Activated T-cell treated with anti-CD3 and anti-CD28 coated beads for 4 hours (primary cell): ENCODE measurements around the gene MRPL36.
"Not testable (repeated sequence)": the region's sequence is repeated elsewhere in the genome, so short reads cannot be mapped to it uniquely, and the experiment has no call there.

Experiments
- DNase-seq: peaks from one replicate; pipeline ENCODE4 v3.0.0-alpha.2; 2020

MRPL36 gene

GRCh38 chr5:1831677-1832313, 32.2 kb upstream of the MRPL36 start:
- DNase-seq = no peak

GRCh38 chr5:1831257-1831656, 31.6 kb upstream of the MRPL36 start:
- DNase-seq = no peak

- no peak for DNase-seq
These were observed 31.1 kb upstream of the MRPL36 start for GRCh38 chr5:1830571-1831228.

GRCh38 chr5:1827886-1828397, 28.3 kb upstream of the MRPL36 start:
- no peak for DNase-seq

GRCh38 chr5:1827025-1827885, 27.6 kb upstream of the MRPL36 start:
- DNase-seq = no peak

- DNase-seq = no peak
These were observed 26.8 kb upstream of the MRPL36 start for GRCh38 chr5:1826235-1826980.

GRCh38 chr5:1824903-1825841, 25.5 kb upstream of the MRPL36 start:
- no peak for DNase-seq

- no peak for DNase-seq
These were observed 24.6 kb upstream of the MRPL36 start for GRCh38 chr5:1824109-1824821.

GRCh38 chr5:1823381-1824034, 23.9 kb upstream of the MRPL36 start:
- DNase-seq = no peak

GRCh38 chr5:1821862-1822261, 22.2 kb upstream of the MRPL36 start:
- DNase-seq = no peak

- DNase-seq = no peak
These were observed 21.3 kb upstream of the MRPL36 start for GRCh38 chr5:1820926-1821325.

GRCh38 chr5:1820381-1820780, 20.7 kb upstream of the MRPL36 start:
- DNase-seq = no peak

GRCh38 chr5:1819458-1819857, 19.8 kb upstream of the MRPL36 start:
- no peak for DNase-seq

- no peak for DNase-seq
These were observed 19.1 kb upstream of the MRPL36 start for GRCh38 chr5:1818784-1819183.

GRCh38 chr5:1817261-1818043, 17.8 kb upstream of the MRPL36 start:
- no peak for DNase-seq

GRCh38 chr5:1816495-1817089, 17.0 kb upstream of the MRPL36 start:
- DNase-seq = not testable (repeated sequence)

- no peak for DNase-seq
These were observed 16.2 kb upstream of the MRPL36 start for GRCh38 chr5:1815881-1816292.

GRCh38 chr5:1815071-1815786, 15.6 kb upstream of the MRPL36 start:
- no peak for DNase-seq
